Right lobe of liver (tissue), 4 donors: ENCODE results near the gene RAB22A.

ENCODE experiments used
- POLR2A ChIP-seq: fragments of 450-650 bp; IDR thresholded peaks from one replicate; pipeline ENCODE4 v1.6.1; 2017; ENCODE audit warnings: antibody characterized with exemption, mild to moderate bottlenecking
- TF ChIP-seq, protein P1 (sequence below), 4 donors: fragments of 200-600 bp in 3 of 4; fragments of 450-650 bp in 1 of 4; IDR thresholded peaks; one replicate each; pipeline versions ENCODE4 v1.5.1 to v1.8.0; 2016 to 2022; ENCODE audit warnings: antibody characterized with exemption in 4 of 4, mild to moderate bottlenecking in 2 of 4
- donor health status: DM: no; HTN: no; CAD: no.
- donor health status: DM: no; HTN: no; CAD: no.
- donor health status: DM: no; HTN: yes; CAD: no.

DNA sequence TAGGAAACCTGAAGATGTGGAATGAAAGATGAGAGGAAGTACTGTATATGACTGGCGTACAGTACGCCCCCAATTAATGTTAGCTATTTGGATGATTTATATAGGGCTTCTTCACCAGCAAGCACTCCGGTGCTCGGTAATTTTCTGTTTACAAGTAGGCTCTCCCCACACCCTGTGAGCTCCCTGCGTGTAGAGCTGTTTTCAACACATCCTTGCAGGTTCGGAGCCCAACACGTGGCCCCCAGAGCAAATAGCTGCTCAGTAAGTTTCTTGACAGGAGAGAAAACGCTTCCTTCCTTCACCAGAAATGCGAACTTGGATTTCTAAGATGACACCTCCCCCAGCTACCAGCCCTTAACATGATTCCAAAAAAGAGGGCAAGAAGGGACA is 1.2 kb upstream of the RAB22A start:
- TF ChIP-seq, protein P1, sequence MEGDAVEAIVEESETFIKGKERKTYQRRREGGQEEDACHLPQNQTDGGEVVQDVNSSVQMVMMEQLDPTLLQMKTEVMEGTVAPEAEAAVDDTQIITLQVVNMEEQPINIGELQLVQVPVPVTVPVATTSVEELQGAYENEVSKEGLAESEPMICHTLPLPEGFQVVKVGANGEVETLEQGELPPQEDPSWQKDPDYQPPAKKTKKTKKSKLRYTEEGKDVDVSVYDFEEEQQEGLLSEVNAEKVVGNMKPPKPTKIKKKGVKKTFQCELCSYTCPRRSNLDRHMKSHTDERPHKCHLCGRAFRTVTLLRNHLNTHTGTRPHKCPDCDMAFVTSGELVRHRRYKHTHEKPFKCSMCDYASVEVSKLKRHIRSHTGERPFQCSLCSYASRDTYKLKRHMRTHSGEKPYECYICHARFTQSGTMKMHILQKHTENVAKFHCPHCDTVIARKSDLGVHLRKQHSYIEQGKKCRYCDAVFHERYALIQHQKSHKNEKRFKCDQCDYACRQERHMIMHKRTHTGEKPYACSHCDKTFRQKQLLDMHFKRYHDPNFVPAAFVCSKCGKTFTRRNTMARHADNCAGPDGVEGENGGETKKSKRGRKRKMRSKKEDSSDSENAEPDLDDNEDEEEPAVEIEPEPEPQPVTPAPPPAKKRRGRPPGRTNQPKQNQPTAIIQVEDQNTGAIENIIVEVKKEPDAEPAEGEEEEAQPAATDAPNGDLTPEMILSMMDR (IDR thresholded peaks at IDR 0.05): no peak
- no peak for TF ChIP-seq POLR2A
